IPS-20b (cell line): ENCODE measurements around the gene AK1.
"Not testable (repeated sequence)": the region's sequence is repeated elsewhere in the genome, so short reads cannot be mapped to it uniquely, and the experiment has no call there.

ENCODE experiments used
- H3K27ac ChIP-seq: one replicate; pipeline ENCODE4 v1.5.1; 2013; ENCODE audit warnings: low read length
- H3K27me3 ChIP-seq: 2 replicates; pipeline ENCODE4 v1.6.1; 2013; ENCODE audit warnings: mild to moderate bottlenecking, low read length, inconsistent platforms; ENCODE audit not compliant: insufficient read depth
- H3K36me3 ChIP-seq: 2 replicates; pipeline ENCODE4 v1.6.1; 2013; ENCODE audit warnings: low read depth, mild to moderate bottlenecking, inconsistent platforms, low read length, moderate library complexity; ENCODE audit not compliant: insufficient read depth
- H3K4me1 ChIP-seq: 2 replicates; pipeline ENCODE4 v1.6.1; 2013; ENCODE audit warnings: mild to moderate bottlenecking, control low read depth, inconsistent platforms, low read length, moderate library complexity; ENCODE audit not compliant: insufficient read depth
- H3K4me3 ChIP-seq: 2 replicates; pipeline ENCODE4 v1.5.1; 2013; ENCODE audit warnings: mild to moderate bottlenecking, low read length, inconsistent platforms
- H3K9ac ChIP-seq: 2 replicates; pipeline ENCODE4 v1.6.1; 2013; ENCODE audit warnings: low read depth, mild to moderate bottlenecking, inconsistent platforms, low read length, moderate library complexity
- H3K9me3 ChIP-seq: 2 replicates; pipeline ENCODE4 v1.6.1; 2013; ENCODE audit warnings: mild to moderate bottlenecking, low read depth, low read length, inconsistent platforms; ENCODE audit not compliant: insufficient read depth

The AK1 gene

DNA sequence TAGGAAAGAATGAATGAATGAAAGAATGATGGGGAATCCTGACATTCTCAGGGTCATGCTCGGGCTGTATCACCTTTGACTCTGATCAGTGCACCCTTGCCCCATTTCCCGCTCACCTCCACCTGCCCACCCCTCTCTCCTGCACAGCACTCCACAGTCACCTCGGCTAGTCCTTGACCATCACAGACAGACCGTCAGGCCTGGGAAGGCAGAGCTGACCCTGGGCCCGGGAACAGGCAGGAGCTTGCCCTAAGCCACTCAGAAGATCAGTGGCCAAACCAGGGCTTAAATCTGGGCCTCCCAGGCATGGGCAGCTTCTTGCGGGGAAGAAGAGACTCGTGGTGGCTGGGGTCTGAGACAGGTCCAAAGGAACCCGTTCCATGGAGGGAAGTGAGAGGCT is 18.3 kb upstream of the AK1 start:
- Histone ChIP-seq H3K9ac (no peak overlapping the region), H3K27me3 (no peaks in the 10 kb centered on the region), H3K27ac (no peak overlapping the region), H3K36me3 (peaks cover 47% of the 10 kb centered on the region), H3K4me3 (no peak overlapping the region), H3K4me1 (no peaks in the 10 kb centered on the region), H3K9me3 (peaks cover 7% of the 10 kb centered on the region; the same call in 1 of the 2 replicates)

GRCh38 chr9:127893392-127893791 is 15.9 kb upstream of the AK1 start:
- peaks cover 7% of the 10 kb centered on the region; the same call in 1 of the 2 replicates for H3K9me3 ChIP-seq
- no peak overlapping the region for H3K27ac ChIP-seq
- no peak overlapping the region for H3K4me3 ChIP-seq
- no peaks in the 10 kb centered on the region for H3K4me1 ChIP-seq
- H3K36me3 ChIP-seq, result peaks cover 58% of the 10 kb centered on the region
- no peak overlapping the region for H3K9ac ChIP-seq
- no peaks in the 10 kb centered on the region for H3K27me3 ChIP-seq

DNA sequence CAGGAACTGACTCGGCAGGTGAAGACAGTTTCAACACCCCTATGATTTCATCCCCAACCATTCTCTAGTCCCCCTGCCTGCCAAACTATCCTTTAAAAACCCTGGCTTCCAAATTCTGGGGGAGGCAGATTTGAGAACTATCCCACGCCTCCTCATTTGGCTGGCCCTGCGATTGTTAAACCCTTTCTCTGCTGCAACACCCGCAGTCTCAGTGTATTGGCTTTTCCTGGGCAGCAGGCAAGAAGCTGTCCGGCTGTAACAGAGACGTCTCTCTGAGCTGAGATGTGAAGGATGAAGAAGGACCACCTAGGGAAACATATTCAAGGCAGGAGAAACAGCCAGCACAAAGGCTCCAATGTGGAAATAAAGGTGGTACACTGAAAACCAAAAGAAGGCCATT is 15.4 kb upstream of the AK1 start:
- H3K4me3 ChIP-seq, result no peak overlapping the region
- H3K4me1 ChIP-seq, result no peaks in the 10 kb centered on the region
- H3K36me3 ChIP-seq, result peaks cover 60% of the 10 kb centered on the region
- H3K9me3 ChIP-seq, result peaks cover 7% of the 10 kb centered on the region; the same call in 1 of the 2 replicates
- H3K27ac ChIP-seq, result no peak overlapping the region
- H3K9ac ChIP-seq, result no peak overlapping the region
- no peaks in the 10 kb centered on the region for H3K27me3 ChIP-seq

DNA sequence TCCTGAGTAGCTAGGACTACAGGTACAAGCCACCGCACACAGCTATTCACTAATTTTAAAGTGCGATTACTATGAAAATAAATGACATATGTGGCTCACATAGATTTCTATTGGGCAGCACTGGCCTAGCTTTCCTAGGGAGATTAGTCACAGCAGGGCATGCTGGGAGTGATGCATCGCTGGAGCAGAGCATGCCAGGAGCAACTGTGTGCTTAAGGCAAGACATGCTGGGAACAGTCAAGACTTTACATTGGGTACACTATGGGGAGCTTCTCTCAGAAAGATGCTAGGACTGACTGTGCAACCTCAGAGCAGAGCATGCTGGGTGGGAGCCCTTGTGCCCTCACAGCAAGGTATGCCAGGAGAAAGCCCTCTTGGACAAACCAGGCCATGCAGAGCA is 12.6 kb upstream of the AK1 start:
- no peak overlapping the region for H3K4me3 ChIP-seq
- no peak overlapping the region for H3K9ac ChIP-seq
- no peaks in the 10 kb centered on the region for H3K27me3 ChIP-seq
- H3K4me1 ChIP-seq, result no peaks in the 10 kb centered on the region
- H3K9me3 ChIP-seq, result peaks cover 7% of the 10 kb centered on the region; the same call in 1 of the 2 replicates
- no peak overlapping the region for H3K27ac ChIP-seq
- peaks cover 58% of the 10 kb centered on the region for H3K36me3 ChIP-seq

DNA sequence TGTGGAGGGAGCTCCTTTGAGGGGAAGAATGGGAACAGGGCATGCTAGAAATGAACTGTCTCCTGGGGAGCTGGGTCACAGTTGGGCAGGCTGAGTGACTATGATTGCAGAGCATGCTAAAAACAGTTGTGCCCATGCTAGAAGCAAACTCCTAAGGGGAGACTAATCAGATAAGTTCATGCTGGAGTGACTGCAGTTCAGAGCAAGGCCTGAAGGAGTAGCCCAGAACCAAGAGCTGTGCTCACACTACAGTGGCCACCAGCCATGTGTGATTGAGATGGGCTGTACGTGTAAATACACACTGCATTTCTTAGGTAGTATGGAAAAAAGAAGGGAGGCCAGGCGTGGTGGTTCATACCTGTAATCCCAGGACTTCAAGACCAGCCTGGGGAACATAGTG is 10.3 kb upstream of the AK1 start:
- Histone ChIP-seq H3K36me3 (peaks cover 35% of the 10 kb centered on the region), H3K9me3 (no peaks in the 10 kb centered on the region), H3K4me3 (no peak overlapping the region), H3K4me1 (no peaks in the 10 kb centered on the region), H3K9ac (no peak overlapping the region), H3K27ac (no peak overlapping the region), H3K27me3 (no peaks in the 10 kb centered on the region)

DNA sequence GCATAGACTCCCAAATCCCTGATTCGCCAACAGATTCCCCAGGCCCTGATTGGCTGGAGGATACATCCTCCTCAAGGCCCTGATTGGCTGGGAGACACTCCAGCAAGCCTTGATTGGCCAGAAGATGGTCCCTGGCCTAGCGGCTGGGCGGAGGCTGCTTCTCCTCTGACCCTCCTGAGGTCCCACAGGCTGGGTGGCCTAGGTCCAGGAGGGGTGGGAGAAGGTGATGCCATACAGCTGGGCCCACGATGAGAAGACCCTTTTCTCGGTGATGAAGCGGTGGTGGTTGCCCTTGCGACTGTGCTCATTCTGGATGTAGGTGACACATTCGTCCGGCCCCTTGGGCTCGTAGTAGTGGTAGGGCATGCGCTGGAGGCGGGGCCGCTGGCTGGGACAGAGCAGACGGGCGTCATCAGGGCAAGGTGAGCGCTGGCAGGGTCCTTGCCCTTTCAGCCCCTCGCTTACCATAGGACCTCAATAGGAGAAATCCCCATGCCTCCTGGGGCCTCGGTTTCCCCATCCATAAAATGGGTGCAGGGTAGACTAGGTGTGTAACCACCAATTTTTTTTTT is 9.0 kb upstream of the AK1 start:
- H3K36me3 ChIP-seq, result peaks cover 27% of the 10 kb centered on the region

DNA sequence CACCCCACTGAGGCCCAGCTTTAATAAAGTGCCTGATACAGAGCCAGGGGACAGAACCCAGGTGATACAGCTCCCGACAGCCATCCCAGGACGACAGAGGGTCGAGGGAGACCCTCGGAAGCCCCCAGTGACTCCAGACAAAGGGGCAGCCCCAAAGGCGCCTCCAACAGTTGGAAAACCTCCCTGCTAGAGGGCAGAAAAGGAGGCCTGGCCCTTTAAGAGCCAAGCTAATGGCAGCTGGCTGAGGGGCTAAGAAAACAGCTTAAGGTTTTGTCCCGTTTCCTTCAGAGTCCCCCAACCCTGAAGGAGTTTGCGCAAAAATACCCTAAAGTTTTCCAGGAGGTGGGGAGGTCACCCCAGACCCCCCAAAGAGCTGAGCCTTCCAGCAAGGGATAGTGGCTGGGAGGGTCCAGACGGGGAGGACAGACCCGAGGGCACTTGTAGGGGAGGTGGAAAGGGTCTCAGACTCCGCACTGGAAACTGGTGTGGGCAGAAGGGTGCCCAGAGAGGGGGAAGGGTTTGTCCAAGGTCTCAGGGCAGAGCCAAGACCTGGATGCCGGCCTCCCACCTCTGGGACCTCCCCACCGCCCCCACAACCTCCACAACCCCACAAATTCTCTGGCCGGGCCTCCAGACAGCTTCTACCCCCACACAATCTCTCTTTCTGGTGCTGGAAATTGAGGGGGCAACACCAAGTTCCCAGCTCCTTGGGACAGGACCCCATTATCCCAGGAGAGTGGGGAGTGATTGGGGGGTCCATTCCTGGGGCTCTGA is 8.2 kb upstream of the AK1 start:
- H3K9ac ChIP-seq, result no peak overlapping the region
- no peaks in the 10 kb centered on the region for H3K9me3 ChIP-seq
- H3K27me3 ChIP-seq, result no peaks in the 10 kb centered on the region
- H3K27ac ChIP-seq, result no peak overlapping the region
- H3K4me3 ChIP-seq, result no peak overlapping the region
- H3K36me3 ChIP-seq, result peaks cover 23% of the 10 kb centered on the region
- H3K4me1 ChIP-seq, result no peaks in the 10 kb centered on the region

More for the DNA sequence above, 9.0 kb upstream of the AK1 start:
- no peaks in the 10 kb centered on the region for H3K4me1 ChIP-seq
- no peak overlapping the region for H3K9ac ChIP-seq
- no peaks in the 10 kb centered on the region for H3K9me3 ChIP-seq
- no peak overlapping the region for H3K27ac ChIP-seq
- no peaks in the 10 kb centered on the region for H3K27me3 ChIP-seq
- H3K4me3 ChIP-seq, result no peak overlapping the region

GRCh38 chr9:127884976-127885490 is 7.6 kb upstream of the AK1 start:
- peaks cover 16% of the 10 kb centered on the region for H3K36me3 ChIP-seq
- H3K4me3 ChIP-seq, result no peak overlapping the region
- no peaks in the 10 kb centered on the region for H3K27me3 ChIP-seq
- no peaks in the 10 kb centered on the region for H3K4me1 ChIP-seq
- H3K9ac ChIP-seq, result no peak overlapping the region
- no peak overlapping the region for H3K27ac ChIP-seq
- no peaks in the 10 kb centered on the region for H3K9me3 ChIP-seq

DNA sequence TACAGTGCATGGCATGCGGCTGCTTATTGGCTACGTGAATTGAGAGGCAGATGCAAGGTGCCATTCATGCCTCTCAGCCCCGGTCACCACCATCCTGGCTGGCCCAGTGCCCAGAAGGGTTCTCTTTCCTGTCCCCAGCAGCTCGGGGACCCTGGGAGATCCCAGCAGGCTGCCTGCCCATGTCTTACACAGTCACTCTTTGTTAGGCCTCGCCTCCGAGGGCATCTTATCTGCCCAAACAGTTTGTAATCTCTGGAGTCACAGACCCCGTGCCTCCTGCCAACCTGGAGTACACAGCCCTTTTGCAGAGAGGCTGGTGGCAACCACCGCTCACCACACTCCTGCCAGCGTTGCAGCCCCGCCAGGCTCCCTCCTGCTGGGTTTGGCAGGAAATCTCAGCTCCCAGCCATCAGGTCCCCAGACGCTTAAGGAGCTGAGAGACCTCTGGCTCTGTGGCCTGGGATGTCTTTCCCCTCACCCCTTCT is 7.0 kb upstream of the AK1 start:
- H3K4me3 ChIP-seq, result no peak overlapping the region
- no peak overlapping the region for H3K27ac ChIP-seq
- no peak overlapping the region for H3K9ac ChIP-seq

DNA sequence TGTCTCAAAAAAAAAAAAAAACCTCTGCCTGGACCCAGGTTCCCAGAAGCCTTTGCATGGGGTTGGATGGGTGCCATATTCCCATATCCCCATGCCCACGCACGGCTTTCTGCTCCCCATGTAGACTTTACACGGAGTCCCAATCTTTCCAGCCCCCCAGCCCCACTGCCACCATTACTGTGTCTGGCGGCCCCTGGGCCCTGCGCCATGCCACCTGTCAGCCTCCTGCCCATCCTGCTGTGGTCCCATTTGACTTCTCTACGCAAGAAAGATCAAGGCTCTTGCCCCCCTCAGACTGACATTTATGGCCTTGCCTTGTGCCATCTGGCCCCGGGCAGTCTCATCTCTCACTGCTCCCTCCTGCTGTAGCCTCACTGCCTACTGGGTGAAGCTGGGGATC is 6.5 kb upstream of the AK1 start:
- H3K27me3 ChIP-seq, result no peaks in the 10 kb centered on the region
- H3K36me3 ChIP-seq, result peaks cover 12% of the 10 kb centered on the region
- no peaks in the 10 kb centered on the region for H3K4me1 ChIP-seq
- no peak overlapping the region for H3K4me3 ChIP-seq
- H3K27ac ChIP-seq, result no peak overlapping the region
- no peaks in the 10 kb centered on the region for H3K9me3 ChIP-seq
- no peak overlapping the region for H3K9ac ChIP-seq

More for the DNA sequence above, 7.0 kb upstream of the AK1 start:
- Histone ChIP-seq H3K27me3 (no peaks in the 10 kb centered on the region), H3K9me3 (no peaks in the 10 kb centered on the region), H3K4me1 (no peaks in the 10 kb centered on the region), H3K36me3 (peaks cover 12% of the 10 kb centered on the region)

DNA sequence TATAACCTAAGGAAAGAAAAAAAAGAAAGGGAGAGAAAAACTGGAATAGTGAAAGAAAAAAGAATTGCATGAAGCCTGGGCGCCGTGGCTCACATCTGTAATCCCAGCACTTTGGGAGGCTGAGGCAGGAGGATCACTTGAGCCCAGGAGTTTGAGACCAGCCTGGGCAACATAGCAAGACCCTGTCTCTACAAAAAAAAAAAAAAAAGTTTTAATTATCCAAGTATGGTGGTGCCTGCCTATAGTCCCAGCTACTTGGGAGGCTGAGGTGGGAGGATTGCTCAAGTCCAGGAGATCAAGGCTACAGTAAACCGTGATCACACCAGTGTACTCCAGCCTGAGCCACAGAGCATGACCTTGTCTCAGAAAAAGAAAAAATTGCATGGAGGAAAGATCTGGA is 4.2 kb upstream of the AK1 start:
- H3K27ac ChIP-seq, H3K4me1 ChIP-seq, H3K4me3 ChIP-seq, H3K9me3 ChIP-seq, H3K36me3 ChIP-seq, H3K9ac ChIP-seq: not testable (repeated sequence)
- peaks cover 12% of the 10 kb centered on the region; the same call in 1 of the 2 replicates for H3K27me3 ChIP-seq

GRCh38 chr9:127880143-127880542 is 2.7 kb upstream of the AK1 start:
- peaks cover 12% of the 10 kb centered on the region; the same call in 1 of the 2 replicates for H3K27me3 ChIP-seq
- H3K27ac ChIP-seq, result no peak overlapping the region
- H3K9me3 ChIP-seq, result no peaks in the 10 kb centered on the region
- H3K36me3 ChIP-seq, result no peaks in the 10 kb centered on the region
- no peak overlapping the region for H3K4me3 ChIP-seq
- H3K4me1 ChIP-seq, result no peaks in the 10 kb centered on the region
- H3K9ac ChIP-seq, result no peak overlapping the region
